Measurements from ENCODE around the gene RBM44.
"Not testable (repeated sequence)": the region's sequence is repeated elsewhere in the genome, so short reads cannot be mapped to it uniquely, and the experiment has no call there.

The RBM44 gene

DNA sequence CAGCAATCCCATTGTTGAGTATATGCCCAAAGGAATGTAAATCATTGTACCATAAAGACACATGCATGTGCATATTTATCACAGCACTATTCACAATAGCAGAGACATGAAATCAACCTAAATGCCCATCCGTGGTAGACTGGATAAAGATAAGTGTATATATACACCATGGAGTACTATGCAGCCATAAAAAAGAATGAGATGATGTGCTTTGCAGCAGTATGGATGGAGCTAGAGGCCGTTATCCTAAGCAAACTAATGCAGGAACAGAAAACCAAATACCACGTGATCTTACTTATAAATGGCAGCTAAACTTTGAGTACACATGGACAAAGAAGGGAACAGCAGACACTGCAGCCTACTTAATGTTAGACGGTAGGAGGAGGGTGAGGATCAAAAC, 42.5 kb downstream of the RBM44 start:
- in situ Hi-C loops (cut with MboI; ENCODE audit: low sequenced_read_pairs), result no loop called here

- in situ Hi-C loops (cut with MboI; ENCODE audit: low sequenced_read_pairs), result not testable (repeated sequence)
Observed at GRCh38 chr2:237848940-237849339, 50.4 kb downstream of the RBM44 start.

GRCh38 chr2:237854295-237854694, 55.7 kb downstream of the RBM44 start:
- in situ Hi-C loops (cut with MboI; ENCODE audit: low sequenced_read_pairs), result no loop called here

DNA sequence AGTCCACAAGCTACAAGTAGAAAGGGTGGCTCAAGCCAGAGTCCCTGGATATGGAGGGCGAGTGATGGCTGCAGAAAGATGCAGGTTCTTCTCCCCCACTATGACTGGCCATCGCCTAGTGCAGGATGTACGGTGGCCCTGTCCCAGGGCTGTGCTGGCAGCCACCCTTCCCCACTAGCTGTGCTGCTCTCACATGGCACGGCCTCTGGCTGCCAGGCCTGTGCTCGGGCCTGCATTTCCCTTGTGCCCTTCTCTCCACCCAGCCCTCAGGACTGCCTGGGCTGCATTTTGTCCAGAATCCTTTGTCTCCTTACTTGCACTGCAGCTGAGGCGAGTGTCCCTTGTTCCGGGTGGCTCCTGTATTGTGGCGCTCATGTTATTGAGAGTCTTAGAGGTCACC, 59.2 kb downstream of the RBM44 start:
- in situ Hi-C loops (cut with MboI; ENCODE audit: low sequenced_read_pairs), result no loop called here

DNA sequence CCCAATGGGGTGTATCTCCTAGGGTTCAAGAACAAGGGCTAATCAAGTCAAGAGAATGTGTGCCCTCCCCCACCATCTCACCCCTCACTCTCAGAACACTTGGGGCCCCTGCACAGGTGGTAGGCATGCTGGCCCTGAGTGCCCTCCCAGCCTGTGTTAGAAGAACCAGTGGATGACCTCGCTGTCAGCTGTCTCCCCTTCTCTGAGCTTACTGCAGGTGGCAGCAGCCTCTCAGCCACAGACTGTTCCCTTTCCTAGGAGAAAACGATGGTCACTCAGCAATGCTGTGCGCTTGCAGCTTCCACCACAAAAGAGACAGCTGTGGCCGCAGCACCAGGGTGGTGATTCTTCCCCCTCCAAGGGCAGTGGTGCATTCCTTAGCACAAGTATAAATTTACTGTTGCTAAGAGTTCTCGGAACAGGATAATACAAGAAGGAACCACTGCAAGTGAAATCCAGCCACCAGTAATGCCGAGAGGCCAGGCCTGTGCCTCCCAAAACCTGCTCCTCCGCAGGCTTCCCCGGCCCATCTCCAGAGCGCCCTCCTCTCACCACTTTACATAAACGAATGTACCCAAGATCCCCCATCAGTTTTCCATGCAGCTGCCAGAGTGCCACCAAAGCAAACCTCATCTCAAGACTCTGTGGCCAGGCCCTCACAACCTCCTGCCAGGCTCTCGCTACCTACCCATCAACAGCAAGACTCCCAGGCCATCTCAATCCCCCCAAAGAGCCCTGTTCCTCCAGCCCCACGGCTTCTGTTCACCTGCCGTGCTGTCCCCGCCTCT, 59.9 kb downstream of the RBM44 start:
- in situ Hi-C loops (cut with MboI; ENCODE audit: low sequenced_read_pairs), result no loop called here

DNA sequence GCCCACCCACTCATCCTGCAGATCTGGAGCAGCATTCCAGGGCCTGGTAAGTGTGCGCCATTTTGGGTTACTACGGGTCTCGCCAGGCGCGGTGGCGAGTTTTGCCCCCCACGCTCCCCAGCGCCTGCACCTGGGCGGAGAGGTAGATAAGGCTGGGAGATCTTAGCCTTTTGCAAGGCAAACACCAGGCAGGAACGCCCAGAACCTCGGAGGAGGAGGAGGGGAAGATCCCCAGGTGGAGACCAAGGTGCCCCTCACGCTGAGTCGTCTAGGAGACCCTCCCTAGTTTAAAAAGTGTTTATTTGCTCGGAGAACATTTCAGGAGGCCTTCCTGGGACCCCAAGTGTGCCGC, 60.5 kb downstream of the RBM44 start:
- in situ Hi-C loops (cut with MboI; ENCODE audit: low sequenced_read_pairs), result no loop called here

DNA sequence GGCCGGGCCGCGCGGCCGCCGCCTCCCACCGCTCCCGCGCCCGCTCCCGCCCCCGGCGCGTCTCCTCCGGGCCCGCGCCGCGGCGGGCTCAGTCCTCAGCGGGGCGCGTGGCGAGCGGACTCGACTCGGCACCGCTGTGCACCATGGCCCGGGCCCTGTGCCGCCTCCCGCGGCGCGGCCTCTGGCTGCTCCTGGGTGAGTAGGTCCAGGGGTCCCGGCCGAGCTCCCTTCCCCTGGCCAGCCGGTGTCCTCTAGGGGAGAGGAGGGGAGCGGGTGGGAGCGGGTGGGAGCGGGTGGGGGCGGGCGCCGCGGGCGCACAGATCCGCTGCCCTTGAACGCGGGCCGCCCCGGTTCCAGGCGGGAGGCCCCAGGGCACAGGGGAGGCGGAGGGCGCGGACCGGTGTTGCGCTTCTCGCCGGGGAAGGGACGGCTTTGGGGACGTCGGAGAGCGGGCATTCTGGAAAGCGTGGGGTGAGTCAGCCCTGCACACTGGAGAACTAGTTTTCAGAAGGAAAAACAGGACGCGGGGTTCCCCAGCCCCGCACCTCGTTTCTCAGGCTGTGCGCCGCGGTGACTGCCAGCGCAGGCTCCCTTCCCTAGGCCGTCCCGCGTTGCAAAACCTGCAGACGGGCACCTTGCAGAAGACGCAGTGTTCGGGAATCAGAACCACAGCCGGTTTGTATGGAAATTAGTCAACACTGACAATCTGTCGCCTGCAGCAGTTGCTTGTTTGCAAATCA, 61.1 kb downstream of the RBM44 start, which contains the start of gene RAMP1:
RAMP1 (plus strand) TSS at position 91 of the 740 bp plus-strand sequence; CDS start at position 144, 53 bp downstream.
- in situ Hi-C loops (cut with MboI; ENCODE audit: low sequenced_read_pairs), result no loop called here

- in situ Hi-C loops (cut with MboI; ENCODE audit: low sequenced_read_pairs), result no loop called here
Observed at GRCh38 chr2:237860273-237860935, 61.8 kb downstream of the RBM44 start.

GRCh38 chr2:237861875-237862527, 63.4 kb downstream of the RBM44 start:
- in situ Hi-C loops (cut with MboI; ENCODE audit: low sequenced_read_pairs), result no loop called here

- in situ Hi-C loops (cut with MboI; ENCODE audit: low sequenced_read_pairs), result no loop called here
Observed at GRCh38 chr2:237862528-237862895, 63.9 kb downstream of the RBM44 start.

DNA sequence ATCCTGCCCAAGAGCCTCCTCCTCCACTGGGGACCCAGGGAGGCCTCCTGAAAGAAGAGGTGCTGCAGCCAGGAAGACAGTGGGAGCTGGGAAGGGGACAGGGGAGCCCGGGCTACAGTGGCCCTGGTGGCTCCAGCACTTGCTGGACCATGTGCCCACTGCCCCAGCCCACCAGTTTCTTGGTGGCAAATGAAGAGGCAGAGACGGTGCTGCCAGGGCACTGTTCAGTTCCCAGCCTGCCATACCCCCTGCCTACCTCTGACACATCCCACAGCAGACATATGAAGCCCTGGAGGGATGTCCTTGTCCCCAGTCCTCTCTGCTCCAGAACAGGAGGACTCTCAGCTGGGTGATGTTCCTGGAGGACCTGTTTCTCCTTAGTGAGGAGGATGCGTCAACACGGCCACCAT, 64.5 kb downstream of the RBM44 start:
- in situ Hi-C loops (cut with MboI; ENCODE audit: low sequenced_read_pairs), result no loop called here

GRCh38 chr2:237863689-237864443, 65.3 kb downstream of the RBM44 start:
- in situ Hi-C loops (cut with MboI; ENCODE audit: low sequenced_read_pairs), result no loop called here

GRCh38 chr2:237864444-237864931, 65.9 kb downstream of the RBM44 start:
- in situ Hi-C loops (cut with MboI; ENCODE audit: low sequenced_read_pairs), result no loop called here

DNA sequence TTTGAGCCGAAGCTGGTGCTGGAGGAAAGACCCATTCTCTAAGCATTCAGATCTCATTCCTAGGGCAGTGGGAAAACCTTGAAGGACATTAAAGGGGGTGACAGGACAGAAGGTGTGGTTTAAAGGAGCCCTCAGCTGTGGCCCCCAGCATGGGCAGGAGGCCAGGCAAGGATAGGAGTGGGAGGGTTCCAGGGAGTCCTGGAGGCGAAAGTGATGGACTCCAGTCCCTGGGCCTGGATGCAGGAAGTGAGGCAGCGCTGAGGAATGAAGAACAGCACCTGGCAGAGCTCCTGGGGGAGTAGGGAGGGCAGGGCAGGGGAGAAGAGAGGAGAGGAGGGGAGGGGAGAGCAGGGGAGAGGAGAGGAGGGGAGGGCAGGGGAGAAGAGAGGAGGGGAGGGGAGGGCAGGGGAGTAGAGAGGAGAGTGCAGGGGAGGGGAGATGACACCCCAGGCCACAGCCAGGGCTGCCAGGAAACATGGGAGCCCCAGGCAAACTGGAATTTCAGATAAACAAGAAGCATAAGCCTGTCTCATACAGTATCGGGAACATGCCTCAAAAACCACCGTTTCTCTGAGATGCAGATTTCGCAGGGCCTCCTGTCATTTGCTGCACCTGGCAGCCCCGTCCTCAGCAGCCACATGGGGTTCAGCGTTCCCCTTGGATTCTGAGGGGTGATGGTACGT, 66.5 kb downstream of the RBM44 start:
- in situ Hi-C loops (cut with MboI; ENCODE audit: low sequenced_read_pairs), result no loop called here

DNA sequence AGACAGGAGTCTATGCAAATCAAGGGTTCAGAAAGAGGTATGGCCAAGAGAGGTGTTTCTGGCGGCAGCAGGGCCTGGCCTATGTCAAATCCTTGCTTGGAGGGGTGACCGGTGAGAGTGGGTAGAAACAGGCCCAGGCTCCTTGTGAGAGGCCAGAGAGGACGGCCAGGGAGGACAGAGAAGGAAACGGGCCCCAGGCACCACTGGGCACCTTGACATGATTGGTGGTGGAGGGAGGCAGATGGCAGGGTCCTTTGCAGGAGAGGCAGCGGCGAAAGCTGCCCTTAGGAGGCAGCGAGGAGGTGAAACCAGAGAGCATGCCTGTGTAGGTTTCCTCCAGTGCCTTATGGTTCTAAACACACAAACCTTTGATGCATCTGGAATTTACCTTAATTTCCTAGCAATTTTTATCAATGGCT, 67.1 kb downstream of the RBM44 start:
- in situ Hi-C loops (cut with MboI; ENCODE audit: low sequenced_read_pairs), result no loop called here

GRCh38 chr2:237866101-237866621, 67.6 kb downstream of the RBM44 start:
- in situ Hi-C loops (cut with MboI; ENCODE audit: low sequenced_read_pairs), result no loop called here

GRCh38 chr2:237867465-237867864, 68.9 kb downstream of the RBM44 start:
- in situ Hi-C loops (cut with MboI; ENCODE audit: low sequenced_read_pairs), result no loop called here

GRCh38 chr2:237868074-237868473, 69.5 kb downstream of the RBM44 start:
- in situ Hi-C loops (cut with MboI; ENCODE audit: low sequenced_read_pairs), result not testable (repeated sequence)

- in situ Hi-C loops (cut with MboI; ENCODE audit: low sequenced_read_pairs), result no loop called here
Observed at GRCh38 chr2:237868631-237869342, 70.2 kb downstream of the RBM44 start.
